Esophagus squamous epithelium (tissue), 4 donors: ENCODE measurements around the gene MED13L.

Experiments used
- CTCF ChIP-seq, 6 experiments: fragments of 450-650 bp in 4 of 6; fragments of 200-600 bp in 2 of 6; sonication (generic) in 2 of 6; IDR thresholded peaks; one replicate each; pipeline ENCODE4 v1.5.1; 2016 to 2019; ENCODE audit warnings: antibody characterized with exemption in 6 of 6, mild to moderate bottlenecking in 4 of 6, moderate library complexity in 4 of 6
- POLR2A ChIP-seq, 4 donors: fragments of 450-650 bp; IDR thresholded peaks; one replicate each; pipeline ENCODE4 v1.6.1; 2017; ENCODE audit warnings: antibody characterized with exemption in 4 of 4, mild to moderate bottlenecking in 4 of 4, moderate library complexity in 3 of 4

GRCh38 chr12:115910057-115910456, 367.4 kb downstream of the MED13L start:
- TF ChIP-seq CTCF (IDR thresholded peaks at IDR 0.05) (no peak), POLR2A (IDR thresholded peaks at IDR 0.05) (no peak)
